WTC11 (cell line): ENCODE results near the gene RPTOR. TPM values are rescaled to one million over a fixed set of nuclear protein-coding genes. Genes with fewer than 3 reads are reported as not detected.

Experiments
- ATAC-seq: fragments of 200-7000 bp; cut with Tn5 transposase; 2 replicates; pipeline ENCODE4 v1.10.0; 2021; ENCODE audit warnings: mild to moderate bottlenecking, moderate library complexity
- CTCF ChIA-PET: fragments of 300-600 bp; sonication (Branson Sonifier 250); formaldehyde crosslinking; loops from one replicate; lab custom pipeline; 2021; ENCODE audit warnings: antibody characterized with exemption; lab: Charles Lee
- POLR2A ChIA-PET: fragments of 350-600 bp; sonication (Branson Sonifier 250); formaldehyde crosslinking; loops from one replicate; lab custom pipeline; 2021; ENCODE audit warnings: antibody characterized with exemption; lab: Charles Lee
- DNase-seq: peaks from one replicate; pipeline ENCODE4 v3.0.0; 2021; ENCODE audit warnings: low spot score
- H3K27ac Mint-ChIP-seq: 2 replicates; pipeline ENCODE4 v1.8.0; 2021; ENCODE audit warnings: mixed read lengths
- H3K27me3 Mint-ChIP-seq: 2 replicates; pipeline ENCODE4 v1.8.0; 2021; ENCODE audit warnings: low read depth, mild to moderate bottlenecking, moderate library complexity, mixed read lengths
- H3K36me3 Mint-ChIP-seq: 2 replicates; pipeline ENCODE4 v1.8.0; 2021; ENCODE audit warnings: mixed read lengths
- H3K4me1 Mint-ChIP-seq: 2 replicates; pipeline ENCODE4 v1.8.0; 2022; ENCODE audit warnings: mixed read lengths
- H3K4me3 Mint-ChIP-seq: 2 replicates; pipeline ENCODE4 v1.8.0; 2021; ENCODE audit warnings: mild to moderate bottlenecking, moderate library complexity, mixed read lengths
- H3K9me3 Mint-ChIP-seq: 2 replicates; pipeline ENCODE4 v1.8.0; 2021; ENCODE audit warnings: mixed read lengths
- GTF2I ChIP-seq: fragments of 250-450 bp; sonication (Bioruptor Pico); conservative IDR thresholded peaks from 2 replicates; pipeline ENCODE4 v1.4.0; 2021; ENCODE audit warnings: mild to moderate bottlenecking
- NR2C2 ChIP-seq: sonication (generic); formaldehyde crosslinking; IDR thresholded peaks from 2 replicates; pipeline ENCODE4 v1.8.0; 2022; ENCODE audit warnings: mild to moderate bottlenecking, missing genetic modification reagents
- SP1 ChIP-seq: sonication (generic); formaldehyde crosslinking; conservative IDR thresholded peaks from 2 replicates; pipeline ENCODE4 v1.8.1; 2022; ENCODE audit warnings: missing genetic modification reagents
- ZNF121 ChIP-seq: sonication (generic); formaldehyde crosslinking; IDR thresholded peaks from 2 replicates; pipeline ENCODE4 v1.8.0; 2023; ENCODE audit warnings: missing genetic modification reagents
- ZNF423 ChIP-seq: fragments of 250-450 bp; sonication (Bioruptor Pico); IDR thresholded peaks from 2 replicates; pipeline ENCODE4 v2.1.2; 2022; ENCODE audit warnings: mild to moderate bottlenecking, moderate library complexity
- total RNA-seq: library from RNA; stranded (reverse); gene quantifications from 3 replicates; pipeline ENCODE4 v1.2.3, GENCODE V29; 2021
- TF ChIP-seq, protein P1 (sequence below): sonication (generic); formaldehyde crosslinking; IDR thresholded peaks from 2 replicates; pipeline ENCODE4 v1.8.0; 2023; ENCODE audit warnings: missing genetic modification reagents, mild to moderate bottlenecking, borderline replicate concordance
- TF ChIP-seq, protein P2 (sequence below): sonication (generic); formaldehyde crosslinking; IDR thresholded peaks from 2 replicates; pipeline ENCODE4 v1.8.1; 2023; ENCODE audit warnings: mild to moderate bottlenecking, missing genetic modification reagents, moderate library complexity
- TF ChIP-seq, protein P3 (sequence below): sonication (generic); formaldehyde crosslinking; IDR thresholded peaks from 2 replicates; pipeline ENCODE4 v1.8.1; 2022; ENCODE audit warnings: low read depth, mild to moderate bottlenecking, moderate library complexity, missing genetic modification reagents, borderline replicate concordance

RPTOR gene
- total RNA-seq, 1 experiment from 2014 or later = 41.0 TPM

DNA sequence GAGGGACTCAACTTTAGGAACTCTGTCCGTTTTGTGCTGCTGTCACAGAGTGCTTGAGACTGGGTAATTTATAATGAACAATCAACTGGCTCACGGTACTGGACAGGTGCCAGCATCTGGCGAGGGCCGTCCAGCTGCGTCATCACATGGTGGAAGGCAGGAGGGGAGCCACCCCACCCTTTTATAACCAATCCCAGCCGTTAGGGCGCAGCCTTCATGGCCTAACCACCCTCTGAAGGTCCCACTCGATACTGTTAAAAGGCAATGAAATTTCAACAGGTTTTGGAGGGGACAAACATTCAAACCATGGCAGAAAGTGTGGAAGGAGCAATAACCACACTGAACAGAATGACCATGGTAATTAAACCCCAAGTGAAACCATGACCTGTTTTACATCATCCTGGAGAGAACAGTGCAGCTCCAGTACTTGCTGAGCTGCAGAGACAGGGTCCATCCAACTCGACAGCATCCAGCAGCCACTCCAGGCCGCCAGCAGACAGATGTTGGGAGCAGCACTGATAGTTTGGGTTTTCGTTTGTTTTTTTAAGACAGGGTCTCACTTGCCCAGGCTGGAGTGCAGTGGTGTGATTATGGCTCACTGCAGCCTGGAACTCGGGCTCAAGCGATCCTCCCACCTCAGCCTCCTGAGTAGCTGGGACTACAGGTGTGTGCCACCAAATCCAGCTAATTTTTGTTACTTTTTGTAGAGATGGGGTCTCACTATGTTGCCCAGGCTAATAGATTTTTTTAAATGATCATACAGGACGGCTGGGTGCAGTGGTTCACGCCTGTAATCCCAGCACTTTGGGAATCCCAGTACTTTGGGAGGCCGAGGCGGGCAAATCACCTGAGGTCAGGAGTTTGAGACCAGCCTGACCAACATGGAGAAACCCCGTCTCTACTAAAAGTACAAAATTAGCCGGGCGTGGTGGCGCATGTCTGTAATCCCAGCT is 458.0 kb downstream of the RPTOR start:
- H3K9me3 Mint-ChIP-seq = no peaks in the 10 kb centered on the region
- no peak for ATAC-seq
- no peak for DNase-seq
- H3K36me3 Mint-ChIP-seq = no peaks in the 10 kb centered on the region; the same call in 1 of the 2 replicates
- ChIA-PET CTCF (interaction anchor here (1.3 to 2.0 kb wide), 3 partner anchors 14 to 94 kb away, joined by 4 to 8 read pairs (median 4); no protein-coding TSS in a partner anchor), POLR2A (interaction anchor here (0.7 kb wide), 1 partner anchor 32 kb away, joined by 3 read pairs; no protein-coding TSS in a partner anchor)
- TF ChIP-seq, protein P1, sequence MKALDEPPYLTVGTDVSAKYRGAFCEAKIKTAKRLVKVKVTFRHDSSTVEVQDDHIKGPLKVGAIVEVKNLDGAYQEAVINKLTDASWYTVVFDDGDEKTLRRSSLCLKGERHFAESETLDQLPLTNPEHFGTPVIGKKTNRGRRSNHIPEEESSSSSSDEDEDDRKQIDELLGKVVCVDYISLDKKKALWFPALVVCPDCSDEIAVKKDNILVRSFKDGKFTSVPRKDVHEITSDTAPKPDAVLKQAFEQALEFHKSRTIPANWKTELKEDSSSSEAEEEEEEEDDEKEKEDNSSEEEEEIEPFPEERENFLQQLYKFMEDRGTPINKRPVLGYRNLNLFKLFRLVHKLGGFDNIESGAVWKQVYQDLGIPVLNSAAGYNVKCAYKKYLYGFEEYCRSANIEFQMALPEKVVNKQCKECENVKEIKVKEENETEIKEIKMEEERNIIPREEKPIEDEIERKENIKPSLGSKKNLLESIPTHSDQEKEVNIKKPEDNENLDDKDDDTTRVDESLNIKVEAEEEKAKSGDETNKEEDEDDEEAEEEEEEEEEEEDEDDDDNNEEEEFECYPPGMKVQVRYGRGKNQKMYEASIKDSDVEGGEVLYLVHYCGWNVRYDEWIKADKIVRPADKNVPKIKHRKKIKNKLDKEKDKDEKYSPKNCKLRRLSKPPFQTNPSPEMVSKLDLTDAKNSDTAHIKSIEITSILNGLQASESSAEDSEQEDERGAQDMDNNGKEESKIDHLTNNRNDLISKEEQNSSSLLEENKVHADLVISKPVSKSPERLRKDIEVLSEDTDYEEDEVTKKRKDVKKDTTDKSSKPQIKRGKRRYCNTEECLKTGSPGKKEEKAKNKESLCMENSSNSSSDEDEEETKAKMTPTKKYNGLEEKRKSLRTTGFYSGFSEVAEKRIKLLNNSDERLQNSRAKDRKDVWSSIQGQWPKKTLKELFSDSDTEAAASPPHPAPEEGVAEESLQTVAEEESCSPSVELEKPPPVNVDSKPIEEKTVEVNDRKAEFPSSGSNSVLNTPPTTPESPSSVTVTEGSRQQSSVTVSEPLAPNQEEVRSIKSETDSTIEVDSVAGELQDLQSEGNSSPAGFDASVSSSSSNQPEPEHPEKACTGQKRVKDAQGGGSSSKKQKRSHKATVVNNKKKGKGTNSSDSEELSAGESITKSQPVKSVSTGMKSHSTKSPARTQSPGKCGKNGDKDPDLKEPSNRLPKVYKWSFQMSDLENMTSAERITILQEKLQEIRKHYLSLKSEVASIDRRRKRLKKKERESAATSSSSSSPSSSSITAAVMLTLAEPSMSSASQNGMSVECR (CRISPR knock-in tag) = no peak
- peak; percentile 71; the same call in 1 of the 2 replicates for TF ChIP-seq ZNF121 (CRISPR knock-in tag)
- peaks cover 3% of the 10 kb centered on the region; the same call in 1 of the 2 replicates for H3K4me1 Mint-ChIP-seq
- H3K27ac Mint-ChIP-seq = no peak overlapping the region
- peak overlapping the region; percentile 53 for H3K4me3 Mint-ChIP-seq
- peaks cover 48% of the 10 kb centered on the region for H3K27me3 Mint-ChIP-seq

DNA sequence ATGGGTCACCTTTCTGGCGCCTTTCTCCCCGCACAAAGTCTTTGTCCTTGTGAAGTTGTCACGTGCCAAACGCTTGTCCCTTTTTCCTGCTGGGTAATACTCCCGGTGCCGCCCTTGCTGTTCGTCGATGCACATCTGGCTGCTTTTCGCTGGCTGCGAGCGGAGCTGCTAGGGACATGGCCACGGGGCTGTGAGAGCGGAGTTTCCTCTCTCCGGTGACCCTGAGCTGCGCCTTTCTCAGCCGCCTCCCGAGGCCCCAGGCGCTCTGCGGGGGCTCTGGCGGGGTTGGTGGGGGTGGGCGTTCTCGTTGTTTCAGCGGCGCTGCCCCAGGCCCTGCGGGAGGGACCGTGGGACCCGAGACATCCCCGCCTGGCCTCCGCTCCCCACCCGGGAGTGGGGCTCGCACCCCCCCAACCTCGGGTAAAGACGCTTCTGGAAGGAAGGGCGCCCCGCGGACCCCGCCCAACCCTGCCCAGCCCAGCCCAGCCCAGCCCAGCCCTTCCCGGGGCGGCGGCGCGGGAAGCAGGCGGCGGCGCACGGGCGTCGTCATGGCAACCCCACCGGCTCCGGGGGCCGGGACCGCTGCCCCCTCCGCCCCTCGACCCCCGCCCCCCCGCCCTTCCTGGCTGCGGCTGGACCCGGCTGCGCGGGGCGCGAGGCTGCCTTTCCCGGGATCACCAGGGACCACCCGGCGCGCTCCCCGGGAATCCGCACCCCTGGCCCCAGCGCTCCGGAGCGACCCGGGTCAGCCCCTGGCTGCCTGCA is 459.3 kb downstream of the RPTOR start:
- peaks cover 54% of the 10 kb centered on the region for H3K27me3 Mint-ChIP-seq
- no peak for DNase-seq
- TF ChIP-seq ZNF423 (peak; percentile 54; the same call in 1 of the 2 replicates), GTF2I (CRISPR knock-in tag) (0 out of 2 replicates have a peak, but pooled peaks have one; percentile 47), ZNF121 (CRISPR knock-in tag) (peak; percentile 33; the same call in 1 of the 2 replicates)
- TF ChIP-seq, protein P2, sequence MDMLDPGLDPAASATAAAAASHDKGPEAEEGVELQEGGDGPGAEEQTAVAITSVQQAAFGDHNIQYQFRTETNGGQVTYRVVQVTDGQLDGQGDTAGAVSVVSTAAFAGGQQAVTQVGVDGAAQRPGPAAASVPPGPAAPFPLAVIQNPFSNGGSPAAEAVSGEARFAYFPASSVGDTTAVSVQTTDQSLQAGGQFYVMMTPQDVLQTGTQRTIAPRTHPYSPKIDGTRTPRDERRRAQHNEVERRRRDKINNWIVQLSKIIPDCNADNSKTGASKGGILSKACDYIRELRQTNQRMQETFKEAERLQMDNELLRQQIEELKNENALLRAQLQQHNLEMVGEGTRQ (CRISPR knock-in tag) = peak; percentile 66
- TF ChIP-seq, protein P3, sequence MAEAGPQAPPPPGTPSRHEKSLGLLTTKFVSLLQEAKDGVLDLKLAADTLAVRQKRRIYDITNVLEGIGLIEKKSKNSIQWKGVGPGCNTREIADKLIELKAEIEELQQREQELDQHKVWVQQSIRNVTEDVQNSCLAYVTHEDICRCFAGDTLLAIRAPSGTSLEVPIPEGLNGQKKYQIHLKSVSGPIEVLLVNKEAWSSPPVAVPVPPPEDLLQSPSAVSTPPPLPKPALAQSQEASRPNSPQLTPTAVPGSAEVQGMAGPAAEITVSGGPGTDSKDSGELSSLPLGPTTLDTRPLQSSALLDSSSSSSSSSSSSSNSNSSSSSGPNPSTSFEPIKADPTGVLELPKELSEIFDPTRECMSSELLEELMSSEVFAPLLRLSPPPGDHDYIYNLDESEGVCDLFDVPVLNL = no peak
- H3K9me3 Mint-ChIP-seq = no peaks in the 10 kb centered on the region
- H3K36me3 Mint-ChIP-seq = no peaks in the 10 kb centered on the region; the same call in 1 of the 2 replicates
- no peak overlapping the region for H3K27ac Mint-ChIP-seq
- peak overlapping the region; percentile 53 for H3K4me3 Mint-ChIP-seq
- peaks cover 3% of the 10 kb centered on the region; the same call in 1 of the 2 replicates for H3K4me1 Mint-ChIP-seq
- CTCF ChIA-PET = interaction anchor here (0.6 to 2.2 kb wide), 4 partner anchors 15 to 37 kb away, joined by 3 to 7 read pairs (median 4); no protein-coding TSS in a partner anchor
- POLR2A ChIA-PET = interaction anchor here (0.6 kb wide), 1 partner anchor 40 kb away, joined by 3 read pairs; no protein-coding TSS in a partner anchor
- peak; percentile 56 for ATAC-seq

DNA sequence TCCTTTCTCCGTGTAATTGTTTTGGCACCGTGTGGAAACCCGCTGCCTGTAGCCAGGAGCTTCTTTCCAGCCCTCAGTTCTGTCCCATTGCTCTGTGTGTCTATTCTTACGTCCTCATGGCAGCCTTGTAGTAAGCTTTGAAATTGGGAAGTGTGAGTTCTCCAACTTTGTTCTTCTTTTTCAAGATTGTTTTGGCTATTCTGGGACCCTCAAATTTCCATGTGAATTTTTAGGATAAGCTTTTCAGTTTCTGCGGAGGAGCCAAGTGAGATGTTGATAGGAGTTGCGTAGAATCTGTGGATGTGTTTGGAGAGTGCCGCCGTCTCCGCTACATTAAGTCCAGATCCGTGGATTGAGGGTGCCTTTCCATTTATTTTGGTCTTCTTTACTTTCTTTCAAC is 462.3 kb downstream of the RPTOR start:
- DNase-seq = no peak
- Mint-ChIP-seq H3K4me1 (0 out of 2 replicates have a peak, but pooled peaks cover 3% of the 10 kb centered on the region), H3K27me3 (peaks cover 62% of the 10 kb centered on the region), H3K36me3 (peaks cover 13% of the 10 kb centered on the region), H3K4me3 (no peak overlapping the region), H3K9me3 (peaks cover 14% of the 10 kb centered on the region)
- CTCF ChIA-PET = interaction anchor here (1.5 kb wide), 1 partner anchor 16 kb away, joined by 3 read pairs; the partner anchor contains the start of gene CHMP6
- TF ChIP-seq NR2C2 = no peak
- no peak for TF ChIP-seq SP1 (CRISPR knock-in tag)
- TF ChIP-seq, all 79 proteins: peak for 0
- ATAC-seq = no peak
- H3K27ac Mint-ChIP-seq = no peak overlapping the region
- POLR2A ChIA-PET = no interaction called here
